B cell (primary cell): Measurements from ENCODE around the gene E2F7. TPM values are rescaled to one million over a fixed set of nuclear protein-coding genes. Genes with fewer than 3 reads are reported as not detected.

ENCODE experiments used
- ATAC-seq: fragments of 200-7000 bp; cut with Tn5 transposase; one replicate; pipeline ENCODE4 v1.10.0; 2021; ENCODE audit warnings: low read depth, mild to moderate bottlenecking, moderate number of reproducible peaks, moderate library complexity
- CTCF ChIA-PET: fragments of 350-600 bp; sonication (Branson Sonifier 250); formaldehyde crosslinking; loops from one replicate; lab custom pipeline; 2021; ENCODE audit warnings: antibody characterized with exemption, inconsistent platforms; lab: Charles Lee
- POLR2A ChIA-PET: fragments of 350-600 bp; sonication (Branson Sonifier 250); formaldehyde crosslinking; loops from one replicate; lab custom pipeline; 2021; ENCODE audit warnings: antibody characterized with exemption; lab: Charles Lee
- DNase-seq: peaks from one replicate; pipeline ENCODE4 v3.0.0; 2013
- H2AFZ ChIP-seq: 2 replicates; pipeline ENCODE4 v1.6.1; 2012; ENCODE audit warnings: mild to moderate bottlenecking, low read depth, low read length; ENCODE audit not compliant: insufficient read depth, poor library complexity, severe bottlenecking
- H3K27ac ChIP-seq, 2 donors: 1 replicate in 1 of 2; 2 replicates in 1 of 2; pipeline ENCODE4 v1.5.1; 2012 to 2013; ENCODE audit warnings: low read length in 2 of 2, mild to moderate bottlenecking in 2 of 2, moderate library complexity in 1 of 2
- H3K27me3 ChIP-seq, 4 experiments: fragments of 200-600 bp in 1 of 4; sonication (generic) in 1 of 4; replicated peaks in 1 of 4; 1 replicate in 2 of 4; 2 replicates in 2 of 4; pipeline versions ENCODE4 v1.6.1 to v1.7.0; 2013 to 2016; ENCODE audit warnings: low read length in 3 of 4, mild to moderate bottlenecking in 2 of 4, mixed read lengths in 1 of 4, moderate library complexity in 1 of 4; ENCODE audit not compliant: insufficient read depth in 4 of 4, control insufficient read depth in 3 of 4; ENCODE audit errors: control extremely low read depth in 1 of 4
- H3K36me3 ChIP-seq, 2 experiments: replicated peaks in 1 of 2; 1 replicate in 1 of 2; 2 replicates in 1 of 2; pipeline versions ENCODE4 v1.6.1 to v1.7.1; 2013; ENCODE audit warnings: low read length in 1 of 2; ENCODE audit not compliant: insufficient read depth in 2 of 2, control insufficient read depth in 1 of 2; ENCODE audit errors: control extremely low read depth in 1 of 2, extremely low read depth in 1 of 2
- H3K4me1 ChIP-seq, 2 donors: fragments of 200-600 bp in 1 of 2; sonication (generic) in 1 of 2; 1 replicate in 1 of 2; 2 replicates in 1 of 2; pipeline versions ENCODE4 v1.5.1 to v1.6.1; 2013 to 2017; ENCODE audit warnings: low read length in 2 of 2; ENCODE audit not compliant: control insufficient read depth in 2 of 2, insufficient read depth in 2 of 2
- H3K4me2 ChIP-seq: replicated peaks from 2 replicates; pipeline ENCODE3; 2012; ENCODE audit warnings: mild to moderate bottlenecking, low read depth, low read length; ENCODE audit not compliant: poor library complexity, severe bottlenecking
- H3K4me3 ChIP-seq, 5 experiments: fragments of 200-600 bp in 1 of 5; sonication (generic) in 1 of 5; 1 replicate in 3 of 5; 2 replicates in 2 of 5; pipeline versions ENCODE4 v1.5.1 to v1.7.0; 2011 to 2016; ENCODE audit warnings: low read length in 4 of 5, mild to moderate bottlenecking in 4 of 5, low read depth in 2 of 5, control low read depth in 1 of 5, moderate library complexity in 1 of 5; ENCODE audit not compliant: insufficient read depth in 1 of 5; ENCODE audit errors: control extremely low read depth in 1 of 5, extremely low read depth in 1 of 5
- H3K79me2 ChIP-seq: fragments of 200-600 bp; sonication (generic); one replicate; pipeline ENCODE4 v1.6.0; 2016; ENCODE audit warnings: low read length; ENCODE audit not compliant: control insufficient read depth, insufficient read depth
- H3K9ac ChIP-seq: fragments of 200-600 bp; sonication (generic); 2 replicates; pipeline ENCODE4 v1.6.1; 2017; ENCODE audit warnings: mild to moderate bottlenecking, low read length, moderate library complexity
- H3K9me3 ChIP-seq, 3 donors: one replicate each; pipeline versions ENCODE4 v1.6.1 to v1.7.1; 2013; ENCODE audit warnings: low read length in 2 of 3; ENCODE audit not compliant: control insufficient read depth in 2 of 3, insufficient read depth in 1 of 3; ENCODE audit errors: control extremely low read depth in 1 of 3
- H4K20me1 ChIP-seq: 2 replicates; pipeline ENCODE4 v1.6.0; 2012; ENCODE audit warnings: mild to moderate bottlenecking, low read length; ENCODE audit not compliant: insufficient read depth, control insufficient read depth, poor library complexity, severe bottlenecking
- H3K27ac Mint-ChIP-seq: one replicate; pipeline ENCODE4 v1.8.0; 2021; ENCODE audit warnings: mixed read lengths
- H3K27me3 Mint-ChIP-seq: one replicate; pipeline ENCODE4 v1.8.0; 2021; ENCODE audit warnings: mixed read lengths
- H3K4me1 Mint-ChIP-seq: one replicate; pipeline ENCODE4 v1.8.0; 2021; ENCODE audit warnings: mixed read lengths
- H3K4me3 Mint-ChIP-seq: one replicate; pipeline ENCODE4 v1.8.0; 2021; ENCODE audit warnings: mixed read lengths
- H3K9me3 Mint-ChIP-seq: one replicate; pipeline ENCODE4 v1.8.0; 2022; ENCODE audit warnings: mixed read lengths; ENCODE audit not compliant: insufficient read depth
- CTCF ChIP-seq: fragments of 200-600 bp; IDR thresholded peaks from one replicate; pipeline ENCODE4 v1.8.0; 2022; ENCODE audit warnings: antibody characterized with exemption, mild to moderate bottlenecking
- EZH2 ChIP-seq: IDR thresholded peaks from 2 replicates; pipeline ENCODE4 v1.6.1; 2012; ENCODE audit warnings: borderline replicate concordance, low read depth, mild to moderate bottlenecking, moderate library complexity, low read length; ENCODE audit not compliant: insufficient read depth, poor library complexity, severe bottlenecking
- WGBS: methylation state at CpG from one replicate; pipeline ENCODE4 v1.1.5; 2013; ENCODE audit warnings: missing lambda C conversion rate; ENCODE audit not compliant: insufficient coverage; 5-methylcytosine and 5-hydroxymethylcytosine counted together
- intact Hi-C: fragments of 100-400 bp; cut with micrococcal nuclease; formaldehyde crosslinking; loops from one replicate; pipeline ENCODE4 v1.10.0; 2022
- polyA plus RNA-seq: library from polyadenylated mRNA; depleted of rRNA; stranded (reverse); fragments of >200 nt; gene quantifications from 2 replicates; pipeline ENCODE4 v1.2.3, GENCODE V29; 2012
- total RNA-seq, 2 donors: library from RNA; stranded (reverse); fragments of 120-200 nt in 1 of 2; gene quantifications; 1 replicate in 1 of 2; 2 replicates in 1 of 2; pipeline versions ENCODE4 v1.2.3 to v1.2.4, GENCODE V29; 2013 to 2022

E2F7 gene
- total and polyA plus RNA-seq, 2 donors (not counting 1 experiment from before 2014, with no cell fraction given), result 0.15 to 0.42 TPM

- ATAC-seq (no peak), DNase-seq (no peak)
- H3K27ac Mint-ChIP-seq, result no peak overlapping the region
- H3K4me3 ChIP-seq, result no peak overlapping the region
- H3K79me2 ChIP-seq, result no peaks in the 10 kb centered on the region
- H3K4me1 Mint-ChIP-seq, result no peaks in the 10 kb centered on the region
- POLR2A ChIA-PET, result no interaction called here
- no peaks in the 10 kb centered on the region for H3K9me3 Mint-ChIP-seq
- no peak overlapping the region for H3K4me3 Mint-ChIP-seq
- H4K20me1 ChIP-seq, result no peaks in the 10 kb centered on the region
- H3K27ac ChIP-seq, result no peak overlapping the region
- no peaks in the 10 kb centered on the region for H3K36me3 ChIP-seq
- H3K27me3 Mint-ChIP-seq, result peaks cover 25% of the 10 kb centered on the region
- H3K27me3 ChIP-seq, result peaks cover 0 to 1% (median 0%) of the 10 kb centered on the region in 4 experiments
- H2AFZ ChIP-seq, result no peak overlapping the region
- intact Hi-C loops, result no loop called here
- no peak overlapping the region for H3K9ac ChIP-seq
- H3K4me1 ChIP-seq, result no peaks in the 10 kb centered on the region
- no peak for TF ChIP-seq EZH2
- TF ChIP-seq CTCF, result no peak
- H3K9me3 ChIP-seq, result peaks cover 0 to 4% (median 0%) of the 10 kb centered on the region in 3 donors
- H3K4me2 ChIP-seq, result no peak overlapping the region
- CTCF ChIA-PET, result no interaction called here
- 75% methylated on average over 3 of the region's 3 CpGs for WGBS
Observed at GRCh38 chr12:77104792-77105191, 39.4 kb upstream of the E2F7 start.

- Histone ChIP-seq H3K27ac (no peak overlapping the region), H2AFZ (no peak overlapping the region), H3K4me2 (no peak overlapping the region), H3K36me3 (no peaks in the 10 kb centered on the region), H3K79me2 (no peaks in the 10 kb centered on the region), H3K9ac (no peak overlapping the region), H3K4me3 (no peak overlapping the region), H3K4me1 (no peaks in the 10 kb centered on the region), H3K27me3 (peaks cover 0 to 4% (median 0%) of the 10 kb centered on the region in 4 experiments), H3K9me3 (no peaks in the 10 kb centered on the region), H4K20me1 (no peaks in the 10 kb centered on the region)
- Mint-ChIP-seq H3K27ac (no peak overlapping the region), H3K4me3 (no peak overlapping the region), H3K27me3 (peaks cover 29% of the 10 kb centered on the region), H3K9me3 (no peaks in the 10 kb centered on the region), H3K4me1 (no peaks in the 10 kb centered on the region)
- ChIA-PET POLR2A (no interaction called here), CTCF (no interaction called here)
- DNase-seq, result no peak
- intact Hi-C loops, result no loop called here
- no peak for ATAC-seq
- TF ChIP-seq CTCF (no peak), EZH2 (no peak)
- no CpG with 5 or more reads among the region's 1 CpG for WGBS
Observed at GRCh38 chr12:77104286-77104685, 38.9 kb upstream of the E2F7 start.
